ENCODE results near the gene RBM4. TPM values are rescaled to one million over a fixed set of nuclear protein-coding genes. Genes with fewer than 3 reads are reported as not detected.

RBM4 gene
- total RNA-seq, 1 donor from 2014 or later = 98.9 TPM

- Histone ChIP-seq H3K4me1 (peaks cover 23% of the 10 kb centered on the region), H3K4me3 (peak within 1 kb of the TSS; percentile 80), H3K27me3 (no peaks in the 10 kb centered on the region), H3K36me3 (no peaks in the 10 kb centered on the region), H3K27ac (peak within 1 kb of the TSS; percentile 98), H3K9me3 (no peaks in the 10 kb centered on the region)
- ATAC-seq (peak; percentile 98), DNase-seq (peak; percentile 98)
- intact Hi-C loops (cut with DNase I) = loop anchor here (5.0 kb wide), 1 partner anchor 95 kb away; no protein-coding TSS in a partner anchor
- no peak for TF ChIP-seq CTCF (IDR thresholded peaks at IDR 0.05)
These were observed 39.3 kb downstream of the RBM4 start, which contains the start of gene RBM4B for GRCh38 chr11:66677599-66678375. TSS of gene RBM4B (minus strand) at chr11:66677887. CDS start at chr11:66677079, 808 bp downstream.

- Histone ChIP-seq H3K27me3 (no peaks in the 10 kb centered on the region), H3K9me3 (no peaks in the 10 kb centered on the region), H3K27ac (no peak overlapping the region), H3K36me3 (no peaks in the 10 kb centered on the region), H3K4me3 (no peak overlapping the region), H3K4me1 (peaks cover 5% of the 10 kb centered on the region)
- ATAC-seq (no peak), DNase-seq (no peak)
- intact Hi-C loops (cut with DNase I) = no loop called here
- no peak for TF ChIP-seq CTCF (IDR thresholded peaks at IDR 0.05)
These were observed 42.6 kb downstream of the RBM4 start for GRCh38 chr11:66680966-66681645.

DNA sequence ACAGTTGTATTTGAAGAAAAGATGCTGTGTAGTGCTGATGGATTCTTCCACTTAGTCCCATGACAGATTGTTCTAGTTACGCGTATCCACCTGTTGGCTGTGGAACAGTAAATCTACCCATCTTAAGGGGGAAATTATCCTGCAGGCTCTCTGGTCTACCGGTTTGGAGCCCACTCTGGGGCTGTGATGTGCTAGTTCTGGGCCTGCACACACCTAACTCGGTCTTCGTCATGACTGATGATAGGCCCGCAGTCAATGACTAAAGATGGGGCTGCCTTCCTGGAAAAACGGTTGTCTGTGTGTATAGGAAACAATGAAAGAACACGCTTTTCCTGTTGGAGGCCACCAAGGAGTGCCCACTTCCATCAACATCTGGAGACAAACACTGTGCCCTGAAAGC, 45.4 kb downstream of the RBM4 start:
- H3K4me3 ChIP-seq = no peak overlapping the region
- no peaks in the 10 kb centered on the region for H3K36me3 ChIP-seq
- TF ChIP-seq CTCF (IDR thresholded peaks at IDR 0.05) = no peak
- no peaks in the 10 kb centered on the region for H3K4me1 ChIP-seq
- H3K9me3 ChIP-seq = no peaks in the 10 kb centered on the region
- no peak overlapping the region for H3K27ac ChIP-seq
- peak; percentile 6 for DNase-seq
- H3K27me3 ChIP-seq = no peaks in the 10 kb centered on the region
- ATAC-seq = no peak
- intact Hi-C loops (cut with DNase I) = no loop called here

DNA sequence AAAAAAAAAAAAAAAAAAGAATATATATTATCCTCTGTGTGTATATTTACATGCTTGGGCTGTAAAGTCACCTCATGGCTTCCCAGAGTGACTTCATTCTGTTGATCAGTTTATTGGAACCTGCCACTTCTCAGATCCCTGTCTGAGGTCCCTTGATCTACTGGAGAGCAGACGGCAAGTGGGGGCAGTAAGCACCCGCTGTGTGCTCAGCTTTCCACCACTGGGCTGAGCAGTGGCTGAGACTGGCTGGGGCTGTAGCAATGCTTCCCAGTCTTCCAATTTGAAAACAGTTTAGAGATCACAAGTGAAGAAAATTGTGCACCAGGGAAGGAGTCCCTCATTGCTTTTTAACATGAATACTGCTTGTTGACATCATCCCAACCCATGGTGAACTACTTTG, 46.1 kb downstream of the RBM4 start:
- ATAC-seq (no peak), DNase-seq (peak; percentile 12)
- Histone ChIP-seq H3K9me3 (no peaks in the 10 kb centered on the region), H3K4me1 (no peaks in the 10 kb centered on the region), H3K4me3 (no peak overlapping the region), H3K36me3 (no peaks in the 10 kb centered on the region), H3K27me3 (no peaks in the 10 kb centered on the region), H3K27ac (no peak overlapping the region)
- intact Hi-C loops (cut with DNase I) = no loop called here
- no peak for TF ChIP-seq CTCF (IDR thresholded peaks at IDR 0.05)

GRCh38 chr11:66685276-66686099, 47.0 kb downstream of the RBM4 start:
- no peak for TF ChIP-seq CTCF (IDR thresholded peaks at IDR 0.05)
- Histone ChIP-seq H3K27me3 (no peaks in the 10 kb centered on the region), H3K36me3 (no peaks in the 10 kb centered on the region), H3K4me1 (no peaks in the 10 kb centered on the region), H3K27ac (no peak overlapping the region), H3K4me3 (no peak overlapping the region), H3K9me3 (no peaks in the 10 kb centered on the region)
- ATAC-seq (no peak), DNase-seq (peak; percentile 46)
- intact Hi-C loops (cut with DNase I) = no loop called here
